ENCODE measurements around the gene CBX1. TPM values are rescaled to one million over a fixed set of nuclear protein-coding genes. Genes with fewer than 3 reads are reported as not detected.

Gene CBX1
- total RNA-seq, 4 donors from 2014 or later = 24.0 to 59.0 (median 28.9) TPM

GRCh38 chr17:48129981-48130380 lies 28.7 kb upstream of the CBX1 start:
- TF ChIP-seq EP300 (IDR thresholded peaks at IDR 0.05) = no peak
- no peak for TF ChIP-seq CTCF (IDR thresholded peaks at IDR 0.05)
- TF ChIP-seq POLR2A (IDR thresholded peaks at IDR 0.05) = no peak
- no peaks in the 10 kb centered on the region for H3K9me3 ChIP-seq
- H3K27ac ChIP-seq = no peak overlapping the region
- no peak overlapping the region for H3K4me3 ChIP-seq
- H3K36me3 ChIP-seq = peaks cover 0 to 22% (median 0%) of the 10 kb centered on the region in 3 donors
- H3K27me3 ChIP-seq = no peaks in the 10 kb centered on the region
- 57 to 60% methylated on average over 5 of the region's 5 CpGs for WGBS, 2 donors
- no peak for DNase-seq (ENCODE audit: low spot score in 2 of 2)
- peaks cover 0 to 26% (median 0%) of the 10 kb centered on the region in 4 donors for H3K4me1 ChIP-seq

GRCh38 chr17:48128400-48128799 lies 27.1 kb upstream of the CBX1 start:
- peaks cover 0 to 26% (median 0%) of the 10 kb centered on the region in 4 donors for H3K4me1 ChIP-seq
- 37 to 45% methylated on average over 5 of the region's 5 CpGs for WGBS, 2 donors
- H3K9me3 ChIP-seq = no peaks in the 10 kb centered on the region
- H3K27me3 ChIP-seq = no peaks in the 10 kb centered on the region
- TF ChIP-seq POLR2A (IDR thresholded peaks at IDR 0.05) (no peak), EP300 (IDR thresholded peaks at IDR 0.05) (no peak), CTCF (IDR thresholded peaks at IDR 0.05) (no peak)
- H3K4me3 ChIP-seq = no peak overlapping the region
- no peak overlapping the region for H3K27ac ChIP-seq
- H3K36me3 ChIP-seq = peaks cover 0 to 32% (median 0%) of the 10 kb centered on the region in 3 donors
- DNase-seq (ENCODE audit: low spot score in 2 of 2) = no peak

GRCh38 chr17:48127371-48128051 lies 26.2 kb upstream of the CBX1 start:
- no peaks in the 10 kb centered on the region for H3K9me3 ChIP-seq
- peaks cover 0 to 41% (median 0%) of the 10 kb centered on the region in 3 donors for H3K36me3 ChIP-seq
- TF ChIP-seq CTCF (IDR thresholded peaks at IDR 0.05) (no peak), EP300 (IDR thresholded peaks at IDR 0.05) (no peak), POLR2A (IDR thresholded peaks at IDR 0.05) (no peak)
- H3K4me3 ChIP-seq = no peak overlapping the region
- WGBS, 2 donors = 62 to 77% methylated on average over 7 to 9 of the region's 9 CpGs
- no peaks in the 10 kb centered on the region for H3K27me3 ChIP-seq
- no peak overlapping the region for H3K27ac ChIP-seq
- no peak for DNase-seq (ENCODE audit: low spot score in 2 of 2)
- peaks cover 0 to 26% (median 0%) of the 10 kb centered on the region in 4 donors for H3K4me1 ChIP-seq

GRCh38 chr17:48126532-48126850 lies 25.2 kb upstream of the CBX1 start:
- H3K27me3 ChIP-seq = no peaks in the 10 kb centered on the region
- no peak for DNase-seq (ENCODE audit: low spot score in 2 of 2)
- TF ChIP-seq CTCF (IDR thresholded peaks at IDR 0.05) (no peak), EP300 (IDR thresholded peaks at IDR 0.05) (no peak), POLR2A (IDR thresholded peaks at IDR 0.05) (no peak)
- no peaks in the 10 kb centered on the region for H3K9me3 ChIP-seq
- no peak overlapping the region for H3K4me3 ChIP-seq
- peaks cover 0 to 26% (median 0%) of the 10 kb centered on the region in 4 donors for H3K4me1 ChIP-seq
- peaks cover 0 to 51% (median 5%) of the 10 kb centered on the region in 3 donors for H3K36me3 ChIP-seq
- WGBS, 2 donors = 45 to 64% methylated on average over 7 of the region's 7 CpGs
- H3K27ac ChIP-seq = peak overlapping the region in 2 of 4 donors; percentile 2 to 12

- peaks cover 0 to 21% (median 0%) of the 10 kb centered on the region in 4 donors for H3K4me1 ChIP-seq
- H3K27ac ChIP-seq = peak overlapping the region in 2 of 4 donors; percentile 2 to 12
- no peak for TF ChIP-seq CTCF (IDR thresholded peaks at IDR 0.05)
- no peak for TF ChIP-seq EP300 (IDR thresholded peaks at IDR 0.05)
- no peak for TF ChIP-seq POLR2A (IDR thresholded peaks at IDR 0.05)
- no peak overlapping the region for H3K4me3 ChIP-seq
- H3K9me3 ChIP-seq = no peaks in the 10 kb centered on the region
- H3K36me3 ChIP-seq = peaks cover 0 to 56% (median 9%) of the 10 kb centered on the region in 3 donors
- H3K27me3 ChIP-seq = no peaks in the 10 kb centered on the region
- WGBS, 2 donors = 41 to 42% methylated on average over 9 of the region's 9 CpGs
- DNase-seq (ENCODE audit: low spot score in 2 of 2) = no peak
Observed at GRCh38 chr17:48125829-48126531, 24.7 kb upstream of the CBX1 start.
